DOHH2 (cell line): ENCODE measurements around the gene CCDC116.
"Not testable (repeated sequence)": the region's sequence is repeated elsewhere in the genome, so short reads cannot be mapped to it uniquely, and the experiment has no call there.

Experiments used
- H3F3A ChIP-seq: fragments of 200-600 bp; sonication (generic), shearing (Covaris generic); 2 replicates; pipeline ENCODE4 v1.6.0; 2016; ENCODE audit warnings: antibody characterized with exemption, mild to moderate bottlenecking; ENCODE audit not compliant: control insufficient read depth, insufficient read depth
- H3K27ac ChIP-seq: fragments of 200-600 bp; sonication (generic); 2 replicates; pipeline ENCODE4 v1.5.1; 2014; ENCODE audit warnings: low read depth, mild to moderate bottlenecking, low read length, moderate library complexity
- H3K27me3 ChIP-seq: fragments of 200-600 bp; sonication (generic); 2 replicates; pipeline ENCODE4 v1.6.1; 2014; ENCODE audit warnings: mild to moderate bottlenecking, low read length, mixed read lengths; ENCODE audit not compliant: control insufficient read depth
- H3K36me3 ChIP-seq: fragments of 200-600 bp; sonication (generic); 2 replicates; pipeline ENCODE4 v1.6.1; 2014; ENCODE audit warnings: mild to moderate bottlenecking, low read length, moderate library complexity, mixed read lengths; ENCODE audit not compliant: control insufficient read depth
- H3K4me1 ChIP-seq: fragments of 200-600 bp; sonication (generic); 2 replicates; pipeline ENCODE4 v1.6.1; 2014; ENCODE audit warnings: mild to moderate bottlenecking, low read length, mixed read lengths; ENCODE audit not compliant: control insufficient read depth
- H3K4me2 ChIP-seq: fragments of 200-600 bp; sonication (generic); 2 replicates; pipeline ENCODE4 v1.6.0; 2014; ENCODE audit warnings: mild to moderate bottlenecking, low read length, moderate library complexity
- H3K4me3 ChIP-seq: fragments of 200-600 bp; sonication (generic); 2 replicates; pipeline ENCODE4 v1.5.1; 2014; ENCODE audit warnings: mild to moderate bottlenecking, low read length, mixed read lengths
- H3K79me2 ChIP-seq: fragments of 200-600 bp; sonication (generic); 2 replicates; pipeline ENCODE4 v1.6.1; 2014; ENCODE audit warnings: mild to moderate bottlenecking, low read length, mixed read lengths; ENCODE audit not compliant: control insufficient read depth
- H3K9me2 ChIP-seq: fragments of 200-600 bp; sonication (generic); replicated peaks from 2 replicates; pipeline ENCODE4 v1.6.1; 2014; ENCODE audit warnings: mild to moderate bottlenecking, low read length, mixed read lengths; ENCODE audit not compliant: control insufficient read depth
- H3K9me3 ChIP-seq: fragments of 200-600 bp; sonication (generic); 2 replicates; pipeline ENCODE4 v1.6.1; 2014; ENCODE audit warnings: antibody characterized with exemption, low read length, mixed read lengths; ENCODE audit not compliant: control insufficient read depth, insufficient read depth
- H4K20me1 ChIP-seq: fragments of 200-600 bp; sonication (generic); 2 replicates; pipeline ENCODE4 v1.6.0; 2014; ENCODE audit warnings: low read depth, mild to moderate bottlenecking, antibody characterized with exemption, low read length, moderate library complexity; ENCODE audit not compliant: control insufficient read depth, insufficient read depth
- EZH2phosphoT487 ChIP-seq: fragments of 200-600 bp; sonication (generic); IDR thresholded peaks from 2 replicates; pipeline ENCODE4 v1.6.1; 2017; ENCODE audit warnings: borderline replicate concordance, mild to moderate bottlenecking, antibody characterized with exemption, low read length, moderate library complexity, mixed read lengths
- TF ChIP-seq, protein P1 (sequence below): fragments of 200-600 bp; sonication (generic); IDR thresholded peaks from one replicate; pipeline ENCODE4 v1.5.1; 2014; ENCODE audit warnings: antibody characterized with exemption, mild to moderate bottlenecking, low read depth, low read length; ENCODE audit not compliant: poor library complexity, severe bottlenecking

CCDC116 gene

DNA sequence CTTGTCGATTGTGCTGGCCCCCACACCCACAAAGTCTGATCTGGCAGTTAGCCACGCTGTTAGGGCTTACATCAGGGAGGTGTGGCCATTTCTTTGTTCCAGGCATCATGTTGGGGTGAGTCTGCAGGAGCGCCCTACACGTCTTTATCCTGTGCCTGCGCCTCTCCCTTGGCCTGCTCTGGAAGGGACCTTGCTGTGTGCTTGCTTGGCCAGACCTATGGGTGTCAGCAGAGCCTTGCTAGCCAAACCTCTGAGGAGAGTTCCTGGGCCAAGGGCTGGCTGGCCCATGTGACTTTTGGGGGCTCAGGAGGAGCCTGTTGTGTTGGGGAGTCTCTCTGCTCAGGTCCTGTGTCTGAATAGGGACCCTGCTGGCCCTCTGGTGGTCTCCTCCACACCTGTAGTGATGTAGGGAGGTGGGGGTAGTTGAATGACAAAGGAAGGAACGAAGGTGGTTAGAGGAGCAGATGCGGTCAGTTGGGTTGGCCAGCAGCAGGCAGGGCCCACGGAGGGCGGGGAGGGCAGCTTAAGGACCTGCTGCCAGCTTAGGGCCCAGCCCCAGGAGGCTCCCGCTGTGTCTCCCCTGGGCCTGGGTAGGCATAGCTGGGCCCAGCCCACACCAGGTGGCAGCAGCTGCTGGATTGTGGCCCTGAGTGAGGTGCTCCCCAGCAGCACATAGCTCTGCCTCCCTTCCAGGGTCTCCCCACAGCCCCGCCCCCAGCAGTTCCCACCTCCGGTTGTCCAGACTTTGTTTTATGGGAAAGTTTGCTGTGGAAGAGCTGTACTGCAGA lies 41.2 kb downstream of the CCDC116 start:
- Histone ChIP-seq H3K79me2 (peaks cover 29% of the 10 kb centered on the region), H3K36me3 (peaks cover 64% of the 10 kb centered on the region), H3F3A (peaks cover 10% of the 10 kb centered on the region), H3K27me3 (no peaks in the 10 kb centered on the region), H3K4me1 (peaks cover 41% of the 10 kb centered on the region), H3K4me3 (no peak overlapping the region), H3K27ac (no peak overlapping the region), H4K20me1 (no peaks in the 10 kb centered on the region), H3K9me3 (no peaks in the 10 kb centered on the region), H3K9me2 (no peaks in the 10 kb centered on the region), H3K4me2 (no peak overlapping the region)
- TF ChIP-seq EZH2phosphoT487 = no peak
- TF ChIP-seq, protein P1, sequence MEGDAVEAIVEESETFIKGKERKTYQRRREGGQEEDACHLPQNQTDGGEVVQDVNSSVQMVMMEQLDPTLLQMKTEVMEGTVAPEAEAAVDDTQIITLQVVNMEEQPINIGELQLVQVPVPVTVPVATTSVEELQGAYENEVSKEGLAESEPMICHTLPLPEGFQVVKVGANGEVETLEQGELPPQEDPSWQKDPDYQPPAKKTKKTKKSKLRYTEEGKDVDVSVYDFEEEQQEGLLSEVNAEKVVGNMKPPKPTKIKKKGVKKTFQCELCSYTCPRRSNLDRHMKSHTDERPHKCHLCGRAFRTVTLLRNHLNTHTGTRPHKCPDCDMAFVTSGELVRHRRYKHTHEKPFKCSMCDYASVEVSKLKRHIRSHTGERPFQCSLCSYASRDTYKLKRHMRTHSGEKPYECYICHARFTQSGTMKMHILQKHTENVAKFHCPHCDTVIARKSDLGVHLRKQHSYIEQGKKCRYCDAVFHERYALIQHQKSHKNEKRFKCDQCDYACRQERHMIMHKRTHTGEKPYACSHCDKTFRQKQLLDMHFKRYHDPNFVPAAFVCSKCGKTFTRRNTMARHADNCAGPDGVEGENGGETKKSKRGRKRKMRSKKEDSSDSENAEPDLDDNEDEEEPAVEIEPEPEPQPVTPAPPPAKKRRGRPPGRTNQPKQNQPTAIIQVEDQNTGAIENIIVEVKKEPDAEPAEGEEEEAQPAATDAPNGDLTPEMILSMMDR = no peak

DNA sequence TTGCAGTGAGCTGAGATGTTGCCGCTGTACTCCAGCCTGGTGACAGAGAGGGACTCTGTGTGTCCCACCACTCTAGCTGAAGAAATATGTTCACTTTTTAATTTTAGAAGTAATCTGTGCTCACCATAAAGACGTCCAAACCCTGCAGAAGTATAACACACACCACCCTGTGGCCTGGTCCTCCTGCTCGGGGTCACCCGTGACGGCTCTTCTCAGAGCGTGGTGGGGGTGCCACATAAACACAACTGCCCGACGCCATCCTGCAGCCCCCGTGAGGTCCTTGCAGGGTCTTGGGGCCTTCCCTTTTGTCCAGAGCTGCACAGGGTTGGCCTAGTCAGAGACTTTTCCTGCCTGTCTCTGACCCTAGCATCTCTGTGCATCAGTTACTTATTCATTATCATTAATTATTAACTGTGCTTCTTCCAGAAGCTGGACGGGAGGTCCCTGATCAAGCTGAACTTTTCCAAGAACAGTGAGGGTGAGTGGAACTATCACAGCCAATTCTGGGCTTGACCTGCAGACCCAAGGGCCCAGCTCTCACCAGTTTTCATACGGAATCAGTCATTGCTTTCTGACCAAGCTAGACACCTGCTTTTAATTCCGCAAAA lies 42.2 kb downstream of the CCDC116 start:
- H3K36me3 ChIP-seq = peaks cover 61% of the 10 kb centered on the region
- TF ChIP-seq, protein P1 = no peak
- no peak overlapping the region for H3K27ac ChIP-seq
- H3F3A ChIP-seq = peaks cover 10% of the 10 kb centered on the region
- H3K9me3 ChIP-seq = no peaks in the 10 kb centered on the region
- H3K4me2 ChIP-seq = no peak overlapping the region
- no peaks in the 10 kb centered on the region for H4K20me1 ChIP-seq
- no peak overlapping the region for H3K4me3 ChIP-seq
- H3K4me1 ChIP-seq = peaks cover 31% of the 10 kb centered on the region
- no peaks in the 10 kb centered on the region for H3K9me2 ChIP-seq
- peaks cover 20% of the 10 kb centered on the region for H3K79me2 ChIP-seq
- H3K27me3 ChIP-seq = no peaks in the 10 kb centered on the region

DNA sequence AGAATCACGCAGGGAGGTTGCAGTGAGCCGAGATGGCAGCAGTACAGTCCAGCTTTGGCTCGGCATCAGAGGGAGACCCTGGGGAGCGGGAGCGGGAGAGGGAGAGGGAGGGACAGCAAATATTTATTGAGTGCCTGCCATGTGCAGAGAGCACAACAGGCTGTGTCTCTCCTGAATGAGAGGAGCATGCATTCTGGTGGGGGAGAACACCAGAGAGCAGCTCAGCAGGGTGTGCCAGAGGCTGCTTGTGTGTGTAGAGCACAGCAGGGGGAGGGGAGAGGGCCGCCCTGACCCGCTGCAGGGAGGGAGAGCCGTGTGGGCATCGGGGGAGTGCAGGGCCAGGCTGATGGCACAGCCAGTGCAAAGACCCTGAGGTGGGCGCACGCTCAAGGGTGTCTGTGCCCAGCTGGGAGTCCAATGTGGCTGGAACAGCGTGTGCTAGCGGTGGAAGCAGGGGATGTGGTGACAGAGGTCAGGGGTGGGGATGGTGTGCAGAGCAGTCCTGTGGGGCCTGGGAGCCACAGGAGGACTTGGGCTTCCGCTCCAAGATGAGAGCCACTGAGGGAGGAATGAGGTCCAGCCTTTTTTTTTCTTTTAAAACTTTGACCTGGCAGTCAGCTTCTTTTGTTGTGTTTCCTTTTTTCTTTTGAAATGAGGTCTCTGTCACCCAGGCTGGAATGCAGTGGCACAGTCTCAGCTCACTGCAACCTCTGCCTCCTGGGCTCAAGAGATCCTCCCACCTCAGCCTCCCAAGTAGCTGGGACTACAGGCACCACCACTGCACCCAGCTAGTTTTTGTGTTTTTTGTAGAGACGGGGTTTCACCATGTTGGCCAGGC lies 45.3 kb downstream of the CCDC116 start:
- Histone ChIP-seq H4K20me1 (no peaks in the 10 kb centered on the region), H3K27me3 (no peaks in the 10 kb centered on the region), H3K9me2 (no peaks in the 10 kb centered on the region), H3K27ac (no peak overlapping the region), H3K4me2 (no peak overlapping the region), H3K79me2 (peaks cover 2% of the 10 kb centered on the region), H3F3A (no peaks in the 10 kb centered on the region), H3K4me3 (no peak overlapping the region), H3K36me3 (peaks cover 43% of the 10 kb centered on the region), H3K9me3 (no peaks in the 10 kb centered on the region), H3K4me1 (peaks cover 1% of the 10 kb centered on the region)
- TF ChIP-seq EZH2phosphoT487 = no peak
- TF ChIP-seq, protein P1 = no peak

DNA sequence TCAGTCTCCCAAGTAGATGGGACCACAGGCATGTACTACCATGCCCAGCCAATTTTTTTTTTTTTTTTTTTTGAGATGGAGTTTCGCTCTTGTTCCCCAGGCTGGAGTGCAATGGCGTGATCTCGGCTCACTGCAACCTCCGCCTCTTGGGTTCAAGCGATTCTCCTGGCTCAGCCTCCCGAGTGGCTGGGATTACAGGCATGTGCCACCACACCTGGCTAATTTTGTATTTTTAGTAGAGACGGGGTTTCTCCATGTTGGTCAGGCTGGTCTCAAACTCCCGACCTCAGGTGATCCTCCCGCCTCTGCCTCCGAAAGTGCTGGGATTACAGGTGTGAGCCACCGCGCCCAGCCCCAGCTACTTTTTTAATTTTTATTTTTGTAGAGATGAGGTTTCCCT lies 46.3 kb downstream of the CCDC116 start:
- not testable (repeated sequence) for H3K4me1 ChIP-seq, H4K20me1 ChIP-seq, H3K9me2 ChIP-seq, H3F3A ChIP-seq, H3K4me3 ChIP-seq, H3K79me2 ChIP-seq, H3K27ac ChIP-seq, H3K9me3 ChIP-seq, H3K27me3 ChIP-seq, H3K4me2 ChIP-seq
- H3K36me3 ChIP-seq = peaks cover 41% of the 10 kb centered on the region
